ENCODE data around the gene LEMD1.

DNA sequence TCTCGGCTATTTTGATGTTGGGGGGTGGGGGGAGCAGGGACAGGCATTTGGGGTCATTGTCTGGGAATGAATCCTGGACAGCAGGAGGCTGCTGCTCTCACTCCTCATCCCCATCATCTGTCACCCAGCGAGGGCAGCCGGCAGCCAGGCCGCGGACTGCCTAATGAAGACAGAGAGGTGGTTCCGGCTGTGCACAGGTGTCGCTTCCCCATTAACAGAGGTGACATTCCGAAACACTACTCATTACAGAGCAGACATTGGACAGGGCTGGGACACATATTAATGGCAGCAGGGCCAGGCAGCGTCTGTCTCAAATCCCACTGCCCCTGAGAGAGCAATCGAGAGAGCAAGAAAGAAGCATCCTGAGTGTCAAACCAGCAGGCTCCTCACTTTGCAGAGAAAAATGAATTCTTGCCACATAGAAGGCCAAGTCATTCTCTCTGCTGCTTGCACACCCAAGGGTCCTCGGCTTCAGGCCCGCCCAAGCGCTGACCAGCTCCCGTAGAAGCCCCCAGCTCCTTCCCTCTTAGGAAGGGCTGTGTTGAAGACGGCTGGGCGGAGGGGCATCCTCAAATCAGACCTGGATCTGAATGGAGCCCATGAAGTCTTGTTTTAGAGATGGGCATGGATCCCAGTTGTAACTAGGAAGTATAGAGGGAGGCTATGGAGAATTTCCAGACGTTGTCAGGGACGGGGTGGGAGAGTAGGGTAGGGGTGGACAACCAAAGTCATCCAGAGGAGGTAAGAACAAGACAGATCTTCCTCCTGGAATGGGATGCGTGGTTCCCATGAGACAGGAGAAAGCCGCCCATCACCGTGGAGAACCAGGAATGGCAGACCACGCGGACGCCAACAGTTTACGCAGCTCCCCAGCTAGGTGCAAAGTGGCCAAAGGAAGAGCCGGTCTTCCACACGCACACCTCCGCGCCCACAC lies 8.2 kb upstream of the LEMD1 start:
- TF ChIP-seq, protein P1, sequence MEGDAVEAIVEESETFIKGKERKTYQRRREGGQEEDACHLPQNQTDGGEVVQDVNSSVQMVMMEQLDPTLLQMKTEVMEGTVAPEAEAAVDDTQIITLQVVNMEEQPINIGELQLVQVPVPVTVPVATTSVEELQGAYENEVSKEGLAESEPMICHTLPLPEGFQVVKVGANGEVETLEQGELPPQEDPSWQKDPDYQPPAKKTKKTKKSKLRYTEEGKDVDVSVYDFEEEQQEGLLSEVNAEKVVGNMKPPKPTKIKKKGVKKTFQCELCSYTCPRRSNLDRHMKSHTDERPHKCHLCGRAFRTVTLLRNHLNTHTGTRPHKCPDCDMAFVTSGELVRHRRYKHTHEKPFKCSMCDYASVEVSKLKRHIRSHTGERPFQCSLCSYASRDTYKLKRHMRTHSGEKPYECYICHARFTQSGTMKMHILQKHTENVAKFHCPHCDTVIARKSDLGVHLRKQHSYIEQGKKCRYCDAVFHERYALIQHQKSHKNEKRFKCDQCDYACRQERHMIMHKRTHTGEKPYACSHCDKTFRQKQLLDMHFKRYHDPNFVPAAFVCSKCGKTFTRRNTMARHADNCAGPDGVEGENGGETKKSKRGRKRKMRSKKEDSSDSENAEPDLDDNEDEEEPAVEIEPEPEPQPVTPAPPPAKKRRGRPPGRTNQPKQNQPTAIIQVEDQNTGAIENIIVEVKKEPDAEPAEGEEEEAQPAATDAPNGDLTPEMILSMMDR (IDR thresholded peaks at IDR 0.05): no peak
- TF ChIP-seq EP300 (IDR thresholded peaks at IDR 0.05) (no peak), POLR2A (IDR thresholded peaks at IDR 0.05) (no peak)
